HCEC 1CT (cell line): Measurements from ENCODE around the gene DENR.
"Not testable (repeated sequence)": the region's sequence is repeated elsewhere in the genome, so short reads cannot be mapped to it uniquely, and the experiment has no call there.

Experiments
- DNase-seq: peaks from one replicate; pipeline ENCODE4 v3.0.0-alpha.2; 2017

The DENR gene

GRCh38 chr12:122743895-122744525 lies 8.6 kb upstream of the DENR start:
- no peak for DNase-seq

GRCh38 chr12:122747224-122748135 lies 5.1 kb upstream of the DENR start:
- DNase-seq: no peak

GRCh38 chr12:122749569-122750332 lies 2.9 kb upstream of the DENR start:
- DNase-seq: no peak

GRCh38 chr12:122750781-122751515 lies 1.7 kb upstream of the DENR start:
- DNase-seq: not testable (repeated sequence)

GRCh38 chr12:122753319-122753650 lies 661 bp downstream of the DENR start:
- no peak for DNase-seq

DNA sequence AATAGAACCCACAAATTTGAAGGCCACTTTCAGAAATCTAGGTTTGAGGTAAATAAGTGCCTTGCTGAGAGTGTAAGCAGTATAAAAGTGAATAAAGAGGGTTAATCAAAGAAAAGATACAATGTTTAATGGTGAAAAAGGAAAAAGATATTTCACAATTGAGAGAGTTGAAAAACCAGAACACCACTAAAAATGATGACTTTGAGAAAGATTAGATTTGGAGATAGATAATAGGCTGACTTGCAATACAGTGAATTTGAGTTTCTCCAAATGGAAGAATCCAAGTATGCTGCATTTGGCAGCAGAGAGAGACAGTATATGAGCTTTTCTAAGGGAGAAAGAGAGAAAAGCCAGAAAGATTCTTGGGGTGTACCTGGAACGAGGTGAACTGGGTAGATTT lies 2.2 kb downstream of the DENR start:
- no peak for DNase-seq

- no peak for DNase-seq
Measured at GRCh38 chr12:122757568-122757967, 4.9 kb downstream of the DENR start.

- DNase-seq: no peak
Measured at GRCh38 chr12:122785503-122785902, 32.9 kb downstream of the DENR start.

- DNase-seq: peak; percentile 6
Measured at GRCh38 chr12:122788387-122788786, 35.8 kb downstream of the DENR start.

DNA sequence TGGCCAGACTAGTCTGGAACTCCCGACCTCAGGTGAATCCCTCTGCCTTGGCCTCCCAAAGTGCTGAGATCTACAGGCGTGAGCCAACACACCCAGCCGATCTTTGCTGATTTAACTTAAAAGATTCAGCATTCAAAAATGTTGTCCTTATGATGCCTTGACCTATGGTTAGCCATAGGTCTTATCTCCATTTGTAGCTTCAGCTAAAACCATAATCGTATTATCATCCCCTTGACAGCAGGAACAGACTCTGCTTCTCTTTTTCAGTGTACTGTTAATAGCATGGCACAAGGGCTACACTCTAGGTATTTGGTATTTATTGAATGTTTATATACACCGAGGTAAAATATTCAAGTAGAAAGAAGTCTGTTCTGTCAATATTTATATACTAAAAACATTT lies 37.0 kb downstream of the DENR start:
- no peak for DNase-seq

DNA sequence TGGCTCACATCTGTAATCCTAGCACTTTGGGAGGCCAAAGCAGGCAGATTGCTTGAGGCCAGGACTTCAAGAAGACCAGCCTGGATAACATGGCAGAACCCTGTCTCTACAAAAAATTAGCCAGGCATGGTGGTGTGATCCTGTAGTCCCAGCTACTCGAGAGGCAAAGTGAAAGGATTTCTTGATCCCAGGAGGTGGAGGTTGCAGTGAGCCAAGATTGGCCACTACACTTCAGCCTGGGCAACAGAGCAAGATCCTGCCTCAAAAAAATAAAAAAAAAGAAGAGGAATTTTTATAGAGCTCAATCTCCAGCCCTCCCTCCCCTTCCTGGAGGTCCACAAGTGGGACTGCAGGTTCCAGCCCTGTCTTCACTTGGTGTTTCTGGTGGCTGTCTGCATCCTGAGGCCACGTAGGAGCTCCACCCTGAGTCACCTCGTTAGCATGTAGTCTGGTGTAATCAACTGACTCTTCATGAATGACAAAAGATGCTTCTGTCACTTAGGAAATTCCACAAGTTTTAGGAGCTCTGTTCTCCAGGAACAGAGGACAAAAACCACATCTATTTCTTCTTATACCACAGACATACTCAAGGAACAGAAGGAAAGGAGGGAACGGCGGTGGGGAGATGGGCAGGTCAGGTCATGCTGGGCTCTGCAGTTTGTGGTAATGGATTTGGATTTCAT lies 37.9 kb downstream of the DENR start:
- peak; percentile 22 for DNase-seq

DNA sequence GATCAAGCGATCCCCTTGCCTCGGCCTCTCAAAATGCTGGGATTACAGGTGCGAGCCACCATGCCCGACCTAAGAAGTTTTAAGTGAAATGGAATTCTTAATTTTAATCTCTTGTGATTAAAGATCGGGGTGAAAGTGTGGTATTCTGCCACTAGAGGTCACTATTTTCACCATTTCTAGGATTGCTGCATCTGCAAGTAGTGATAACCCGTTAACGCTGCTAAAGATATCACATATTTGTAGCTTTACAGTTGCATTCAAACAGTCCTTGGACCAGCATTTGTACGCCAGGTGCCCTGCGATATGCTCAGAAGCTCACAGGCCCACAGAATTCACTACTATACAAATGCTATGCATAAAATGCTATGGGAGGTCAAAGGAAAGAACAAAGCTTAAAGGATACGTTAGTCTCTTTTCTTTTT lies 41.1 kb downstream of the DENR start:
- DNase-seq: peak; percentile 43

DNA sequence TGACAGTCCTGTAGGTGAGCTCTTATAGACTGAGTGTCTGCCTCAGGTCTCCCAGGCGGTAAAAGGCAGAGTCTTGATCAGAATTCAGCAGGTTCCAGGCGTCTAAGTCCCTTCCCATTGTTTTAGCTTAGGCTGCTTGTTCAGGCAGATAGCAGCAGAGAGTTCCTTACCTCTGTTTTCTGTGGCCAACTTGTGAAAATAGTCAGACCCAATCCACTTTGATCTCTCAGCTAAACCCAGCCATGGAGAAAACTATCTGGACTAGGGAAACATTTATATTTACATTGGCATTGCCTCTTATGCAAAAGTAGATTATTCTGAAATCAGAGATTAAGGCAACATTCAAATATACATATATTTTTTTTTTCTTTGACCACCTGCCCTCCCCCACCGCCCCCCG lies 43.2 kb downstream of the DENR start:
- DNase-seq: no peak

DNA sequence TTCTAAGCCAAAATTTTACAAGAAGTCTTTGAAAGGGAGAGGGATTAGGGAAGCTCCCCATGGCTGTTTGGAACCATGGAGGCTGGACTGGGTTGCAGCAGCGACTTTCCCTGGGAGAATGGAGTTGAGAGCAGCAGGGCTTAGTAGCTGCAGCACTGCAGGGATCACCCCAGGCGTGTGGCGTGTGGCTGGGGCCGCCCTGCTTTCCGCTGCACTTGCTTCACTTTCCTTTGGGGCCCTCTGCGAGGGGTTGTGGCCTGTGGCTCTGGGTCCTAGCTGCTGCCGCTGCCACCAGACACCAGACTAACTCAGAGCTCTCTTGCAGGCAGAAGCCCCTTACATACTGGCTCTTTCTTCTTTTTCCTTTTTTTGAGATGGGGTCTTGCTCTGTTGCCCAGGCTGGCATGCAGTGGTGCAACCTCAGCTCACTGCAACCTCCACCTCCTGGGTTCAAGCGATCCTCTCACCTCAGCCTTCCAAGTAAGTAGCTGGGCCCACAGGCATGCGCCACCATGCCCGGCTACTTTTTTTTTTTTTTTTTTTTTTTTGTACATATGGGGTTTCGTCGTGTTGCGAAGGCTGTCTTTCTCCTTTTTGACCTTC lies 47.1 kb downstream of the DENR start:
- DNase-seq: no peak

DNA sequence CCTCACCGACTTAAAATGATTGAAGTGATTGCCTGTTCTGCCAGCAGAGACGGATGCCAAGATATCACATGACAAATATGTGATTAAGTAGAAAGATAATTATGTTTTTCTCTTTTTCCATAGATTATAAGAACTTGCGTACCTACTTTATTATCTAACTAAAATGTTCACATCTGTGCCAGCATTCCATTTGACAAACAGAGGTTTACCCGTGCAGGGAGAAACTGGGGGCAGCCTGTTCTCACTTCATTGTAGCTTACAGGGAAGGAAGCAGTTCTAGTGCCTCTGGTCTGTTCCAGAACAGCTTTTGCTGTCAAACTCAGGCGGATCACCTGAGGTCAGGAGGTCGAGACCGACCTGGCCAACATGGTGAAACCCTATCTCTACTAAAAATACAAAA lies 51.3 kb downstream of the DENR start:
- DNase-seq: no peak

GRCh38 chr12:122804957-122805356 lies 52.3 kb downstream of the DENR start:
- DNase-seq: not testable (repeated sequence)

DNA sequence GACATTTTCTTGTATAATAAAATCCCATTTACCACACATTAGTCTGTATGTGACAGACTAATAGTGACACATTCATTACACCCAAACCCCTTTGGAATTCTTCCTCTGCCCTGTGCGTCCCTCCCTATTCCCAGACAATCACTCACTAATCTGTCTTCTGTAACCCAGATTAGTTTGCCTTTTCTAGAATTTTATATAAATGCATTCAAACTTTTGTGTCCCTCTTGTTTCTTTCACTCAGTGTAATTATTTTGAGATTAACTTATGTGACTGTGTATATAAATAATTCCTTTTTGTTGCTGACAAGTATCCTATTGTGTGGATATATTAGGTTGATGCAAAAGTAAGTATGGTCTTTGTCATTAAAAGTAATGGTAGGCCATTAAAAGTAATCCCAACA lies 55.0 kb downstream of the DENR start:
- no peak for DNase-seq

- no peak for DNase-seq
Measured at GRCh38 chr12:122811777-122812176, 59.2 kb downstream of the DENR start.

- DNase-seq: no peak
Measured at GRCh38 chr12:122813310-122813713, 60.7 kb downstream of the DENR start.

DNA sequence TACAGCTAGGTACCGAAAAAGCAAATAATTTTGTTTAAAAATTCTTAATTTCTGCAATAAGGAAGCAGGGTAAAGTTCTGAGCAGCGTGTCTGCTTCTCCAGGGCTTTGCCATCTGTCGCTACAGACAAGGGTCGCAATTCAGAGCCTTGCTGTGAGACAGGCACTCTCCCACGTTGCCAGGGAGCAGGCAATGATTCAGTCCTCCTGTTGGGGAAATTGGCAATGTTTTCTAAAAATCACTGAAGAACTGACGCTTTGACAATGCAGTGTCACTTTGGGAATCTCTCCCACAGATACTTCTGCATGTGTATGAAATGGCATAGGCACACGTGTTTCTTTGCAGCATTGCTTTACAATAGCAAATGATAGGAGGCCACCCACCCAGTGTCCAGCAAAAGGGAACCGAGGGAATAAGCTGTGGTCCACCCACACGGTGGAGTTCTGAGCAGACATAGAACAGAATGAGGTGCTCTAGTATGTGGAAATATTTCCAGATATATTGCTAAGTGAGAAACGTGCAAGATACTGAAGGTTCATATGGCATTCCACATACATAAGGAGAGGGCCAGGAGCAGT lies 66.7 kb downstream of the DENR start:
- no peak for DNase-seq

GRCh38 chr12:122820138-122820537 lies 67.5 kb downstream of the DENR start:
- no peak for DNase-seq
